ENCODE results near the gene MND1. TPM values are rescaled to one million over a fixed set of nuclear protein-coding genes. Genes with fewer than 3 reads are reported as not detected.

MND1 gene
- total and polyA plus RNA-seq, 2 of the 8 experiments (the other 6 are each of a cell fraction or from before 2014, with no cell fraction given) = 4.4 to 26.2 TPM

DNA sequence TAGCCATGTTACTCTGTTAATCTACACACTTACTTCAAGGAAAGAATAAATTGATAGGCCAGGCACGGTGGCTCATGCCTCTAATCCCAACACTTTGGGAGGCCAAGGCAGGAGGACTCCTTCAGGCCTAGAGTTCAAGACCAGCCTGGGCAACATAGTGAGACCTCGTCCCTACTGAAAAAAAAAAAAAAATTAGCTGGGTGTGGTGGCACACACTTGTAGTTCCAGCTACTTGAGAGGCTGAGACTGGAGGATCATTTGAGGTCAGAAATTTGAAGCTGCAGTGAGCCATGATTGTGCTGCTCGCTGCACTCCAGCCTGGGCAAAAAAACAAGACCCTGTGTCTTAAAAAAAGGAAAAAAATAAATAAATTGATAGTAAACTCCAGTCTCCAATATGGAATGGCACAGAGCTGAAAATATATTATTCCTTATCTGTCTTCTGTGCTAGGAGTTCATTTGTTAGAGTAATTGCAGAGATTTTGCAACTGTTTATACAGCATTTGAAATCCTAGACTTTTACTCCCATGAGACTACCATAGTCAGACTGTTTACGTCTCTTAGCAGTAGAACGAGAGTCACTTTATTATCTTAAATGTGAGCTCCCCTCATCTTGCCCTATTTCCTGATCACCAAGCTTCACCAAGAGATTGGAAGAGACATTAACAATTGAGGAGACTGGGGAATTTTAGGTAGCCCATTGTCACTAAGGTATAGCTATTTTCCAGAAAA is 102.9 kb downstream of the MND1 start (continued):
- TF ChIP-seq, protein P1, sequence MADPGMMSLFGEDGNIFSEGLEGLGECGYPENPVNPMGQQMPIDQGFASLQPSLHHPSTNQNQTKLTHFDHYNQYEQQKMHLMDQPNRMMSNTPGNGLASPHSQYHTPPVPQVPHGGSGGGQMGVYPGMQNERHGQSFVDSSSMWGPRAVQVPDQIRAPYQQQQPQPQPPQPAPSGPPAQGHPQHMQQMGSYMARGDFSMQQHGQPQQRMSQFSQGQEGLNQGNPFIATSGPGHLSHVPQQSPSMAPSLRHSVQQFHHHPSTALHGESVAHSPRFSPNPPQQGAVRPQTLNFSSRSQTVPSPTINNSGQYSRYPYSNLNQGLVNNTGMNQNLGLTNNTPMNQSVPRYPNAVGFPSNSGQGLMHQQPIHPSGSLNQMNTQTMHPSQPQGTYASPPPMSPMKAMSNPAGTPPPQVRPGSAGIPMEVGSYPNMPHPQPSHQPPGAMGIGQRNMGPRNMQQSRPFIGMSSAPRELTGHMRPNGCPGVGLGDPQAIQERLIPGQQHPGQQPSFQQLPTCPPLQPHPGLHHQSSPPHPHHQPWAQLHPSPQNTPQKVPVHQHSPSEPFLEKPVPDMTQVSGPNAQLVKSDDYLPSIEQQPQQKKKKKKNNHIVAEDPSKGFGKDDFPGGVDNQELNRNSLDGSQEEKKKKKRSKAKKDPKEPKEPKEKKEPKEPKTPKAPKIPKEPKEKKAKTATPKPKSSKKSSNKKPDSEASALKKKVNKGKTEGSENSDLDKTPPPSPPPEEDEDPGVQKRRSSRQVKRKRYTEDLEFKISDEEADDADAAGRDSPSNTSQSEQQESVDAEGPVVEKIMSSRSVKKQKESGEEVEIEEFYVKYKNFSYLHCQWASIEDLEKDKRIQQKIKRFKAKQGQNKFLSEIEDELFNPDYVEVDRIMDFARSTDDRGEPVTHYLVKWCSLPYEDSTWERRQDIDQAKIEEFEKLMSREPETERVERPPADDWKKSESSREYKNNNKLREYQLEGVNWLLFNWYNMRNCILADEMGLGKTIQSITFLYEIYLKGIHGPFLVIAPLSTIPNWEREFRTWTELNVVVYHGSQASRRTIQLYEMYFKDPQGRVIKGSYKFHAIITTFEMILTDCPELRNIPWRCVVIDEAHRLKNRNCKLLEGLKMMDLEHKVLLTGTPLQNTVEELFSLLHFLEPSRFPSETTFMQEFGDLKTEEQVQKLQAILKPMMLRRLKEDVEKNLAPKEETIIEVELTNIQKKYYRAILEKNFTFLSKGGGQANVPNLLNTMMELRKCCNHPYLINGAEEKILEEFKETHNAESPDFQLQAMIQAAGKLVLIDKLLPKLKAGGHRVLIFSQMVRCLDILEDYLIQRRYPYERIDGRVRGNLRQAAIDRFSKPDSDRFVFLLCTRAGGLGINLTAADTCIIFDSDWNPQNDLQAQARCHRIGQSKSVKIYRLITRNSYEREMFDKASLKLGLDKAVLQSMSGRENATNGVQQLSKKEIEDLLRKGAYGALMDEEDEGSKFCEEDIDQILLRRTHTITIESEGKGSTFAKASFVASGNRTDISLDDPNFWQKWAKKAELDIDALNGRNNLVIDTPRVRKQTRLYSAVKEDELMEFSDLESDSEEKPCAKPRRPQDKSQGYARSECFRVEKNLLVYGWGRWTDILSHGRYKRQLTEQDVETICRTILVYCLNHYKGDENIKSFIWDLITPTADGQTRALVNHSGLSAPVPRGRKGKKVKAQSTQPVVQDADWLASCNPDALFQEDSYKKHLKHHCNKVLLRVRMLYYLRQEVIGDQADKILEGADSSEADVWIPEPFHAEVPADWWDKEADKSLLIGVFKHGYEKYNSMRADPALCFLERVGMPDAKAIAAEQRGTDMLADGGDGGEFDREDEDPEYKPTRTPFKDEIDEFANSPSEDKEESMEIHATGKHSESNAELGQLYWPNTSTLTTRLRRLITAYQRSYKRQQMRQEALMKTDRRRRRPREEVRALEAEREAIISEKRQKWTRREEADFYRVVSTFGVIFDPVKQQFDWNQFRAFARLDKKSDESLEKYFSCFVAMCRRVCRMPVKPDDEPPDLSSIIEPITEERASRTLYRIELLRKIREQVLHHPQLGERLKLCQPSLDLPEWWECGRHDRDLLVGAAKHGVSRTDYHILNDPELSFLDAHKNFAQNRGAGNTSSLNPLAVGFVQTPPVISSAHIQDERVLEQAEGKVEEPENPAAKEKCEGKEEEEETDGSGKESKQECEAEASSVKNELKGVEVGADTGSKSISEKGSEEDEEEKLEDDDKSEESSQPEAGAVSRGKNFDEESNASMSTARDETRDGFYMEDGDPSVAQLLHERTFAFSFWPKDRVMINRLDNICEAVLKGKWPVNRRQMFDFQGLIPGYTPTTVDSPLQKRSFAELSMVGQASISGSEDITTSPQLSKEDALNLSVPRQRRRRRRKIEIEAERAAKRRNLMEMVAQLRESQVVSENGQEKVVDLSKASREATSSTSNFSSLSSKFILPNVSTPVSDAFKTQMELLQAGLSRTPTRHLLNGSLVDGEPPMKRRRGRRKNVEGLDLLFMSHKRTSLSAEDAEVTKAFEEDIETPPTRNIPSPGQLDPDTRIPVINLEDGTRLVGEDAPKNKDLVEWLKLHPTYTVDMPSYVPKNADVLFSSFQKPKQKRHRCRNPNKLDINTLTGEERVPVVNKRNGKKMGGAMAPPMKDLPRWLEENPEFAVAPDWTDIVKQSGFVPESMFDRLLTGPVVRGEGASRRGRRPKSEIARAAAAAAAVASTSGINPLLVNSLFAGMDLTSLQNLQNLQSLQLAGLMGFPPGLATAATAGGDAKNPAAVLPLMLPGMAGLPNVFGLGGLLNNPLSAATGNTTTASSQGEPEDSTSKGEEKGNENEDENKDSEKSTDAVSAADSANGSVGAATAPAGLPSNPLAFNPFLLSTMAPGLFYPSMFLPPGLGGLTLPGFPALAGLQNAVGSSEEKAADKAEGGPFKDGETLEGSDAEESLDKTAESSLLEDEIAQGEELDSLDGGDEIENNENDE (IDR thresholded peaks at IDR 0.05; ENCODE audit: insufficient replicate concordance, low read length) = no peak
- TF ChIP-seq, protein P2, sequence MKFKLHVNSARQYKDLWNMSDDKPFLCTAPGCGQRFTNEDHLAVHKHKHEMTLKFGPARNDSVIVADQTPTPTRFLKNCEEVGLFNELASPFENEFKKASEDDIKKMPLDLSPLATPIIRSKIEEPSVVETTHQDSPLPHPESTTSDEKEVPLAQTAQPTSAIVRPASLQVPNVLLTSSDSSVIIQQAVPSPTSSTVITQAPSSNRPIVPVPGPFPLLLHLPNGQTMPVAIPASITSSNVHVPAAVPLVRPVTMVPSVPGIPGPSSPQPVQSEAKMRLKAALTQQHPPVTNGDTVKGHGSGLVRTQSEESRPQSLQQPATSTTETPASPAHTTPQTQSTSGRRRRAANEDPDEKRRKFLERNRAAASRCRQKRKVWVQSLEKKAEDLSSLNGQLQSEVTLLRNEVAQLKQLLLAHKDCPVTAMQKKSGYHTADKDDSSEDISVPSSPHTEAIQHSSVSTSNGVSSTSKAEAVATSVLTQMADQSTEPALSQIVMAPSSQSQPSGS (IDR thresholded peaks at IDR 0.05; ENCODE audit: low read length) = no peak
- TF ChIP-seq BRCA1 (IDR thresholded peaks at IDR 0.05; ENCODE audit: low read depth, low read length) = no peak
- TF ChIP-seq CBX5 (IDR thresholded peaks at IDR 0.05; ENCODE audit: low read depth, low read length) = no peak
- no peak for TF ChIP-seq CREB1 (IDR thresholded peaks at IDR 0.05)
- TF ChIP-seq SIN3A (conservative IDR thresholded peaks at IDR 0.05 in 1 of 2, IDR thresholded peaks at IDR 0.05 in 1 of 2; ENCODE audit: low read depth in 1 of 2, low read length in 2 of 2) = no peak
- no peak for TF ChIP-seq JUN (IDR thresholded peaks at IDR 0.05; ENCODE audit: low read depth, low read length)
- no peak for TF ChIP-seq ZNF274 (IDR thresholded peaks at IDR 0.05; ENCODE audit: borderline replicate concordance, extremely low read depth, low read length)
- TF ChIP-seq ASH2L (IDR thresholded peaks at IDR 0.05; ENCODE audit: low read length) = no peak

Measured in H1 (cell line).